22Rv1 (cell line): ENCODE data around the gene CNKSR3.

Source experiments
- H3K27ac ChIP-seq: fragments of 450-650 bp; 2 replicates; pipeline ENCODE4 v1.5.1; 2017
- ZFX ChIP-seq: fragments of 450-650 bp; IDR thresholded peaks from 2 replicates; pipeline ENCODE4 v1.6.1; 2017; ENCODE audit warnings: antibody characterized with exemption, borderline replicate concordance
- TF ChIP-seq, protein P1 (sequence below): fragments of 450-650 bp; IDR thresholded peaks from 2 replicates; pipeline ENCODE4 v1.5.1; 2017; ENCODE audit warnings: mild to moderate bottlenecking

CNKSR3 gene

DNA sequence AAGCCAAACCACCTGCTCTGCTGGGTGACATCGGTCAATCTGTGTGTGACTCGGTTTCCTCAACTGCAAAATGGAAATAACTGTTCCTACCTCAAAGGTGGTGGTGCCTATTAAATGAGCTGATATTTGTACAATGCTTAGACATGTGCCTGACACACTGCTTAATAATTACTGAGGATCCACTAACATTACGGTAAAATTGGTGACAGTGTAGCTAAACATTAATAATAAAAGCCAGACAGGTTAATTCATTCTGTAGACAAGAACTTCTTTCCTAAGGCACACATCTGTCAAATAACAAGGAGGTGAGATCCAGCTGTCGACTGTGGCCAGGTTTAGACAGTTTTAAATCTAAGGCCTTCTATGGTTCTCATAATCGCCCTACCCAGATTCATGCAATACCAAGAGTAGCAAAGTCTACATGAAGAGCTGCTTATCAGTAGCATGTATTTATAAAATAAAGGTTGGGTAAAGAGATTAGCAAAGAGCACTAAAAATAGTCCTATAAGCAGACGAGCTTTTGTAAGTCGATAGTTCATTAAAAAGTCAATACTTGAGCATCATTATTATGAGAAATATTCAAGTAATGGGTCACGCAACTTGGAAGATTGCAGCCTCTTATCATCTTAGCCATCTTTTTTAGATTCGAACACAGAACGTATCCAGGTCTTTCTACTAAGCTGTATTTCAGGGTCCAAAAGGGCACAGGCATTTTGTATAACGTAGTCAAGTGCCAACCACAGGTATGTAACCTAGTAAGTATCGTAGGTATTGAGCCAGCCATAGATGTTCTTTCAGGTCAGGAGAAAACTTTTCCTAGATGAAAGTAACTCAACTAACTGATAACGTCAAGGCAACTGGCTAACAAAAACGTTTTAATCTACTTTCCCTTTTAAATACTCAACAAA is 3.2 kb downstream of the CNKSR3 start:
- H3K27ac ChIP-seq = no peak overlapping the region
- no peak for TF ChIP-seq ZFX
- TF ChIP-seq, protein P1, sequence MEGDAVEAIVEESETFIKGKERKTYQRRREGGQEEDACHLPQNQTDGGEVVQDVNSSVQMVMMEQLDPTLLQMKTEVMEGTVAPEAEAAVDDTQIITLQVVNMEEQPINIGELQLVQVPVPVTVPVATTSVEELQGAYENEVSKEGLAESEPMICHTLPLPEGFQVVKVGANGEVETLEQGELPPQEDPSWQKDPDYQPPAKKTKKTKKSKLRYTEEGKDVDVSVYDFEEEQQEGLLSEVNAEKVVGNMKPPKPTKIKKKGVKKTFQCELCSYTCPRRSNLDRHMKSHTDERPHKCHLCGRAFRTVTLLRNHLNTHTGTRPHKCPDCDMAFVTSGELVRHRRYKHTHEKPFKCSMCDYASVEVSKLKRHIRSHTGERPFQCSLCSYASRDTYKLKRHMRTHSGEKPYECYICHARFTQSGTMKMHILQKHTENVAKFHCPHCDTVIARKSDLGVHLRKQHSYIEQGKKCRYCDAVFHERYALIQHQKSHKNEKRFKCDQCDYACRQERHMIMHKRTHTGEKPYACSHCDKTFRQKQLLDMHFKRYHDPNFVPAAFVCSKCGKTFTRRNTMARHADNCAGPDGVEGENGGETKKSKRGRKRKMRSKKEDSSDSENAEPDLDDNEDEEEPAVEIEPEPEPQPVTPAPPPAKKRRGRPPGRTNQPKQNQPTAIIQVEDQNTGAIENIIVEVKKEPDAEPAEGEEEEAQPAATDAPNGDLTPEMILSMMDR = no peak

DNA sequence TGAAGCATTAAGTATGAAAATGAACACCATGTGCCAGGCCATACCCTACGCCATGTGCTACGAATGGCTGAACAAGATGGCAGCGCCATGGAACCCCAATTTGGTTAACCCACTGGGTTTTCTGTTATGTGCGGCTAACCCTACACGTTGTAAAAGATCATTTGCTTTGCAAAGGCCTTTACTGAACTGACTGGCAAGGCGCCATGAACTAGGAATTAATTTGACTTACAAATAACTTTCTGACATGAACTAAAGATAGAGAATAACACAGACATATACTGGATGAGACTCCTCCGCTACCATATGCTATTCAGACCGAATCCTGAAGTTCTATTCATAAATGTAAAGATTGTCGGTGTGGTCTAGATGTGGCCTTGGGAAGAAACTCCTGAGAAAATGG is 3.9 kb downstream of the CNKSR3 start:
- H3K27ac ChIP-seq = no peak overlapping the region
- no peak for TF ChIP-seq ZFX
- TF ChIP-seq, protein P1 = no peak

- TF ChIP-seq, protein P1 = no peak
- no peak for TF ChIP-seq ZFX
- H3K27ac ChIP-seq = no peak overlapping the region
These were observed 4.4 kb downstream of the CNKSR3 start for GRCh38 chr6:154506108-154506507.

DNA sequence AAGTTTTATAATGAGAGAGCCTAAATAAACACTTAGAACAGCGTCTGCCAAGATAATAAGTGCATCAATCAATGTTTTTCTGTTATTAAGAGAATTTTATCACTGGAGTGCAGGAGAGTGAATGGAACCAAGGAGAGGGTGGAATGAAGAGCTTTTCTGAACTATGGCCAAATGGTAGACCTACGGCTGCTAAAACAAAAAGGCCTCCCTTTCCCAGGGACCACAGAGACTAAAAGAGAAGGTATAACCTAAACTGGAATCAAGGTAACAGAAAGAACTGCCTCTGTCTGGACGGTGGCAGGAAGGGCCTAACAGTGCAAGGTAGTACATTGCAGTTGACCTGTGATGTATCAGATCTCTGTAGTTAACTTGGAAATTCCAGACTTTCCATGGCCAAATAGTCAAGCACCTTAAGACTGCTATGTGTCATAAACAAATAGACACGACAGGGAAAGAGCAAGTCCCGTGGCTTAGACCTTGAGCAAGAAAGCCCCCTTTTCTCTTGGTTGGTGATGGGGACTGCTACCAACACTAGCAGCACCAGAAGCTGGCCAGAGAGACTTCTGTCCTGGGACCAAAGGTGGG is 5.5 kb downstream of the CNKSR3 start:
- H3K27ac ChIP-seq = no peak overlapping the region
- TF ChIP-seq, protein P1 = no peak
- TF ChIP-seq ZFX = no peak

DNA sequence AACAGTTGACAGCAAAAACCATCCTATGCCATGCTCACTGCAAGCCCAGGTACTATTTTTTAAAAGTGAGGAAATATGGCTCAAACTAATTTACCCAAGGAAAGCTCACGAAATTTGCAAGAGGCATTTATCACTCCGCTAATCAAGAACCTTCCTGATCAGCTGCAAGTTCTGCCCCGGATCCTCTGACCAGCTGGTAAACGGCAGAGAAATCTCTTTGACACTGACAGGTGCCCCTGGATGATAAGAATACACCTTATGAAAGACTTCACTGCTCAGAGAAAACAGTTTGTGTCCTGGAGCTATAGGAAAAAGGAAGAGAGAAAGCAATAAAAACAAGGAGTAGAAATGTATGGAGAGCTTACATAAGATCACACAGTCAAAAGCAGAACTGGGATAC is 6.4 kb downstream of the CNKSR3 start:
- H3K27ac ChIP-seq = no peak overlapping the region
- no peak for TF ChIP-seq ZFX

DNA sequence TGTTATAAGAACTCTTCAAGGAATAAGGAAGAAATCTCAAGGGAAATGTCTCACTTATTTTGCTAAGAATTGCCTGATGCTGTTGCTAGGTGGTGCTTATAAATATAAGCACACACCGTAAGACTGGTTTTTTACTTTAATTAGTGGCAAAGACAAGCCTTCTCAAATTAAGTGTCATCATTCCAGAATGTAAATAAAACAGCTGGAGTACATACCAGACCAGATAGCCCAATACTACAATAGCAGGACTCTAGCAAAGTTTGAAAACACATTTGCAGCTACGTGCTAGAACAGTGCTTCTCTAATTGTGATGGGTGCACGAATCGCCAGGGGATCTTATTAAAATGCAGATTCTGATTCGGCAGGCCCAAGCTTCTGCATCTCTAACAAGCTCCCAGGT is 6.8 kb downstream of the CNKSR3 start:
- TF ChIP-seq, protein P1 = no peak
- TF ChIP-seq ZFX = no peak
- H3K27ac ChIP-seq = no peak overlapping the region

DNA sequence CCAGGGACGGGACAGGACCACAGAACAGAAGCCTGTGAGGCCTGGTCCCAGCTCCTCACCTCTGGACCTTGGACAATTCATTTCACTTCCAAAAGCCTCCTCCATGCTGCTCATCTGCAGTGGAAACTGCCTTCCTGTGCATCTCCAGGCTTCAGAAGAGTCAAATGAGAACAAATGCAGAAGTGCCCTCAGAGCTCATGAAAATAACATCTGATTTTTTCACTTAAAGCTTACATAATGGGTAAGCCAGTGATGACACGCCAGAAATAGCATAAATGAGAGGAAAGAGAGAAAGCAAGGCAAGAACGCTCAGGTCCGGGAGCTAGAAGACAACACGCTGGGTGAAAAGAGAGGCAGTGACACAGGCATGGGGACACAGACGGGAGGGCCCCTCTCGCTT is 7.9 kb downstream of the CNKSR3 start:
- TF ChIP-seq, protein P1 = no peak
- no peak for TF ChIP-seq ZFX
- no peak overlapping the region for H3K27ac ChIP-seq
